DMS114 treated with DMSO at 0.1 percent for 48 hours (cell line): ENCODE results near the gene TSN.
A peak's percentile ranks its signal among the peaks of the same experiment; 100 is the strongest.
"Not testable (repeated sequence)": the region's sequence is repeated elsewhere in the genome, so short reads cannot be mapped to it uniquely, and the experiment has no call there.

Source experiments
- DNase-seq: peaks from one replicate; lab custom pipeline; 2025; ENCODE audit not compliant: unreplicated experiment; lab: John Stamatoyannopoulos, UW

TSN gene

DNA sequence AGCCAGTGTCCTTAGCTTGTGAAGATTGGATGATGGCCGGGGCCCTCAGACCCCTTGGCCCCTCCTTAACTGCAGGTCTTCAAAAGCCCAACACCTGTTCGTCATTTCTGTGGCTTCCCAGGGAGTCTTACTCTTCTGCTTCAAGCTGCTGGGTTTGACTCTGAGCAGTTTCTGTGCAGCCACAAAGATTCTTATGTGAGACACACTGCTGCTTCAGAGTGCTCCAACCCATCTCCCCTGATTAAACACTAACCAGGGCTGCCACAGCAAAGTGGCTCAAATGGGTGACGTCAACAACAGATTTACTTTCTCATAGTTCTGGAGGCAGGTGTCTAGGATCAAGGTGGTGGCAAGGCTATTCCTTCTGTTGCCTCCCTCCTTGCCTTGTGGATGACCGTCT lies 40.8 kb downstream of the TSN start:
- no peak for DNase-seq

DNA sequence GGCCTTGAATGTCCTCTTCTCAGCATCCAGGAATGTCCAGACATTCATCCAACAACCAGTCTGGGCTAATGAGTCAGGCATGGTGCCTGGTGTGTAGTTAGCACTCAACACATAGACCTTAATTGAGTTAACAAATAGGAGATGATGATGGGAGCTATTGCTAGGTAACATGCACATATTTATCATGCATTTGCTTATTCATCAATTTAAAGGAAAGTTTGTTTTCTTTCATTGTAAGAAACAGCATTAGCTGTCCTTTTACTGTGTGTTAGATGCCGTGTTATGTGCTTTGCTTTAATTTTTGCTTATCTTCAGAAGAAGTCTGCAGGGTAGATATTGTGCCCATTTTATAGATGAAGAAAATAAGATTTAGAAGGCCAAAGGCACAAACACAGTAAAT lies 43.2 kb downstream of the TSN start:
- DNase-seq = no peak

DNA sequence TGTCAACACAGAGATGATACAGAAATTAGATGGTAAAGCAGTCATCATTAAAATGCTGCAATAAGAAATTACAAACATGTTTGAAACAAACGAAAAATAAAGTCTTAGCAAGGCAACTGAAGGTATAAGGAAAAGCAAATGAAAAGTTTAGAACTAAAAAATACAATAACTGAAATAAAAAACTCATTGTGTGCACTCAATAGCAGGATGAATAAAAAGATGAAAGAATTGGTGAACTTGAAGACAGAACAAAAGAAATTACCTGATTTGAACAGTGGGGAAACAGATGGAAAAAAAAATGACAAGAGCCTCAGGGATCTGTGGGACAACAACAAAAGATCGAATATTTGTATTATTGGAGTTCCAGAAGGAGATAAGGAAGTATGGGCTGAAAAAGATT lies 46.5 kb downstream of the TSN start:
- no peak for DNase-seq

DNA sequence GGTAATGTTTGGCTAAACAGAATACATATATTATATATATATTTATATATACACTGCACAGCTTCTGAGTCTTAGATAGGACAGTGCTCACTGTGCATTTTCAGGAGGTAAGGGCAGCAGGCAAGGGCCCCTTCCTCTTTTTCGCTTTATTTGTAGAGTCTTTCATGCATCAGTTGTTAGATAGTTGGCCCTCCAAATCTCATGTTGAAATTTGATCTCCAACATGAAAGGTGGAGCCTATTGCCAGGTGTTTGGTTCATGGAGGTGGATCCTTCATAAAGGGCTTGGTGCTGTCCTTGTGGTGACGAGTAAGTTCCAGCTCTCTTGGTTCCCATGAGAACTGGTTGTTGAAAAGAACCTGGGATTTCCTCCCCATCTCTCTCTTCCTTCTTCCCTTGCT lies 48.1 kb downstream of the TSN start:
- DNase-seq = no peak

DNA sequence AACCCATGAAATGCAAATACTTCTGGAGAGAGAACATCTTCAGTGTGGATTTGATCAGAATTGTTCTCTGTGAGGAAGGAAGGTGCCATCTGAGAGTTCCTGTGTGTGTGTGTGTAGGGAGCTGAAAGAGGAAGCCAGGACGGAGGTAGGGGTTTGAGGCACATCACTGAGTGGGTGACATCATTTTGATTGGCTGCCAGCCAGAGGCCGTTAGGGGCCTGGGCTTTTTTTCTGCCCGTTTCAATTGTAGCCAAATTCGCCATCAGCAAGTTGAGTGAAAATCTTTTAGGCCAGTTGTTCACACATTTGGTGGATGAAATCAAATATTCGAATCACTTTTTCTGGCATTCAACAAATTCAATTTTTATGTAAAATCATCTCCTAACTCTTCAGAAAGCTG lies 48.9 kb downstream of the TSN start:
- DNase-seq = no peak

DNA sequence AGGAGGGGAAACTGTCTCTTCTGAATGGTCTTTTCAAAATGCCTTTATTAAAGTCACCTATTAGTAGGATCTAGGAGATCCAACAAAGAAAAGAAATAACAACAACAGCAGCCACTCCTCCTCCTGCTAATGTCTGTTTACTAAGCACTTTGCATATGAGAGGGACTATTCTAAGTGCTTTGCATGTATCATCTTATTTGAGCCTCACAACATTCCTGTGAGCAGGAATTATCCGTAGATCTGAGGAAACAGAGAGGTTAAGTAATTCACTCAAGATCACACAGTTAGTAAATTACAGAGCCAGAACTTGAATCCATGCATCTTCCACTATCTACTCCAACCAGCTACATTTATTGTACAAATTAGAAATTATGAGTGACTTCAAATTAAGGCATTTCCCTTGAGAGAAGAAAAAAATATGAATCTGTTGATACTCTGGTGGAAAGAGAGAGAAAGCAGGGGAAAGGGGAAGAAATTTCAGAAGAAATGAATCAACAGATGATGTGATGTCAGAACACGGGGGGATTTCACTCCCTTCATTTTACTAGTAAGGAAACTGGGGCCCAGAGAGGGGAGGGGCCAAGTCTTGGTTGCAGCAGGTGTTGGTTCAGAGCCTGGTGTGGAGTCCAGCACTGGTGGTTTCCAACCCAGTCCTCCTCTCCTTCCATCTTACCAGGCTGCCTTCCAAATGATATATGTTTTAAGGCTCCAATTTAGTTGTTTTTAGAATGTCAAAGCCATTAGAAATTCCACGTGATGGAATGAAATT lies 49.7 kb downstream of the TSN start:
- no peak for DNase-seq

DNA sequence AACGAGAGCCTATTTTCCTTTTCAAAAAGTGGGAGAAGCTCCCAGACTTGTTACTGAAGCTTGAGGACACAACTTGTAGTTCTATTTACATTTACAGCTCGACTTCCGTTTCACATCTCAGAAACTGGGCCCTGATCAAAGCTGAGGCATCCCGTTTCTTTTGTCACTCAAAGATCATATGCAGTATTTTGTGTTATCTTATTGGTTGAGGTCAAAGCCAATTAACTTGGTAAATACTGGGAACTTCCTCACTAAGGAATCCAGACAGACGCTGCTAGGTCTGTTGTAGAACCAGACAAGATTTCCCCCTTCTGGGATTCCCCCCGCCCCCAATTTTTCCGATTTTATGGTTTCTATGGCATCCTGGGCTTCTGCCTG lies 50.3 kb downstream of the TSN start:
- no peak for DNase-seq

DNA sequence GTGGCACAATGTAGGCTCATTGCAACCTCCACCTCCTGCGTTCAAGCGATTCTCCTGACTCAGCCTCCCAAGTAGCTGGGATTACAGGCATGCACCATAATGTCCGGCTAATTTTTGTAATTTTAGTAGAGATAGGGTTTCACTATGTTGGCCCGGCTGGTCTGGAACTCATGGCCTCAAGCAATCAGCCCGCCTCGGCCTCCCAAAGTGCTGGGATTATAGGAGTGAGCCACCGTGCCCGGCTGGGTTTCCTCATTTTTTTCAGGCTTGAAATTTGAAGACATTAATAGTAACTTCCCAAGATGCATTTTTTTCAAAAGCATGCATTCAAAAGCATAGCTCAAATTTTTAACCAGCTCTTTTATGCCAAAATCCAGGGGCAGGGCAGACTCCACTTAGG lies 52.3 kb downstream of the TSN start:
- DNase-seq = not testable (repeated sequence)

DNA sequence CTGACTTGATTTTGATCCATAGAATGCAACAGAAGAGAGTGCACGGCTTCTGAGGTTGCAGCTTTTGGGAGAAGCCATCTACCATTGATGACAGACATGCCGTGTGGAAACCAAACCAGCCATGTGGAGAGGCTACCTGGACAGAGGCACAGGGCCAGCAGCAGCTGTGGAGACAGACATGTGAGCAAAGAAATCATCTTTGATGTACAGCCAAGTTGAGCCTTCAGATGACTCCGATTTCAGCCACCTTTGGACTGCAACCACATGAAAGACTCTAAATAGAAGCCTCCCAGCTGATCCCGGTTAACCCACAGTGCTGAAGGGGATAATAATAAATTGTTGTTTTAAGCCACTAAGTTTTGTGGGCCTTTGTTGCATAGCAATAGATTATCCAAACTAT lies 54.2 kb downstream of the TSN start:
- DNase-seq = no peak

DNA sequence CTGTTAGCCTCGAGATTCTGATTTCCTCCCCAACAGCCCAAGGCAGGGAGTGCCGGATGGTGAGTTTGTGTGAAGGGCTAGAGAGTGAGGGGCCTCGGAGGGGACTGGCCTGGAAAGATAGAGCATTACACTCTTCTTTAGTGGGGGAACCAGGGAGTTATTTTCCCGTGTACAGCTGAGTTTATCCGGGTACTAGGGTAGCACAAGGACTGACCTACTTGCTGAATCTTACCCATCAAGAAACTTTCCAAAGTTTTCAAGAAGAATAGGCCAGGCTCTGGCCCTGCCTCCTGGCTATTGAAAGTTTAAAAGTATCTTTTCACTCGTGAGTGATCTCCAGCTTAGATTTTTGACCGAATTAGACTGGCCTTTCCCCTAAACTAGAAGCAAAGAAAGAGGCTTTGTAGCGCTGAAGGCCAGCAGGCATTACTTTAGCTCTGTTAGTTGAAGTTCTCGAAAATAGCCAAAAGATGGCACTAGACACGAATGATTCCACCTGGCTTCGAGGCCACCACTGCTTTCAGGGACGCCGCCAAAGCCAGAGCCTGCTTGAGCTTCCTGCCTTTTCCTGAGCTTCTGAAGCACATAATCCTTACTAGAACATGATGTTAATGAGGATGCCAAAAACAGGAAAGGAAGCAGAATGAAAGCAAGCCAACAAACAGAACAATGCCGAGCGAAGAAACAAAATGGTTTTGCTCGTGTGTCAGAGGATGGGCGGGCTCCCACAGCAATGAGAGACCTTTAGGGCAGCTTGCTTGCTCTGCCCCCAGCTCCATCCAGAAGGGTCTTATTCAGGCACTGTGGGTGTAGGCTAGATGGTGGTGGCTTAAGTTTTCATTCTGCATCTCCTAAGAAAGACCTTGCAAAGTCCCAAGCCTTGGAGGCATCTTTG lies 55.8 kb downstream of the TSN start:
- peak; percentile 8 for DNase-seq

DNA sequence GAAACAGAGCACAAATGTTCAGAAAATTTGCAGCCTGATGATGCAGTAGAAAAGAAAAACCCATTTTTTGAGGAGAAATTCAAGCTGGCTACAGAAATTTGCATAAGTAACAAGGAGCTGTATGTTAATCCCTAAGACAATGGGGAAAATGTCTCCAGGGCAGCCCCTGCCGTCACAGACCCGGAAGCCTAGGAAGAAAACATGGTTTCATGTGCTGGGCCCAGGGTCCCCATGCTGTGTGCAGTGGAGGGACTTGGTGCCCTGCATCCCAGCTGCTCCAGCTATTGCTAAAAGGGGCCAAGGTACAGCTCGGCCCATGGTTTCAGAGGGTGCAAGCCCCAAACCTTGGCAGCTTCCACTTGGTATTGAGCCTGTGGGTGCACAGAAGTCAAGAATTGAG lies 57.6 kb downstream of the TSN start:
- not testable (repeated sequence) for DNase-seq

DNA sequence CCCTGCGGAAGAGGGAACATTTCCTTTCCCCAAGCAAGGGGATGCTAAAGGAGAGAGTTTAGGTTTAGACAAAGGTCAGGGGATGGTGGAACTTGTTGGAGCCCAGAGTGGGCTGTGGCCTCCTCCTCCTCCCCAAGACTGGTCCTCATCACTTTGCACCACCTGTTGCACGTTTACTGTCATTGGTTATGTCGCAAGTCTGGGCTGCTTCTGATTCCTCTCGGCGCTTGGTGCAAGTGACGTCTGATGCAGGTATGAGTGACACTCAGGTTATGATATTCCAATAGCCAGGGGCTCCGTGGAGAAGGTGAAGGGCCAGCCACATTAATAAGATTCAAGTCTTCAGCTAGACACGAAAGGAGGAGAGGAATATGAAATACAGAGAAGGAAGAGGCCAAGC lies 59.8 kb downstream of the TSN start:
- DNase-seq = no peak

DNA sequence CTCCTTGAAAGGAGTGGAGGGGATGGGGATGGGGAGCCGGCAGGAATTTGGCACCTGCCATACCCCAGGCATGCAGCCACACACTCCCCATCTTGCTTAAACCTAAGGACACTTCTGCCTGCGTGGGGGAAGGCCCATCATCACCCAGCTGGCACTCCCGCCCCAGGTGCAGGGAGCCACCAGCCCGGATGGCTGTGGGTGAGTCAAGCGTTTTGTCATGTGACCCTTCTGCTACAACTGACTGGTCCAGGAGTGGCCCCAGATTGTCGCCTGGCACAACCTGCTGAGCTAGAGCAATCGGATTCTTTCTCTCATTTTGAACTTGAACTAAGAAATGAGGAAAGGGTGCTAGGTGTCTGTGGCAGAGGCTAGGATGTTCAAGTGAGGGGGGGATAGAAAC lies 61.3 kb downstream of the TSN start:
- no peak for DNase-seq

DNA sequence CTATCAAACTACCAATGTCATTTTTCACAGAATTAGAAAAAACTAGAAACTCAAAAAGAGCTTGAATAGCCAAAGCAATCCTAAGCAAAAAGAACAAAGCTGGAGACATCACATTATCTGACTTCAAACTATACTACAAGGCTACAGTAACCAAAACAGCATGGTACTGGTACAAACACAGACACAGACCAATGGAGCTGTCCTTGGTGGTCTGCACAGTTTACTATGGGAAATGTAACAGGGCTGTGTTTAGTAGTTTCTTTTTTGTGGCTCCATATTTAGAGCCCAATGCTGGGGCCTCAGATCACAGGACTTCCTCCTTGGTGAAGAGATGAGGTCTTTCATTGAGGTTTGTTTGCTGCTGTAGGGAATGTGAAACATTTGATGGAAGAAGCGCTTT lies 61.9 kb downstream of the TSN start:
- not testable (repeated sequence) for DNase-seq
